GM18951 (cell line): ENCODE measurements around the gene PSMD12.
"Not testable (repeated sequence)": the region's sequence is repeated elsewhere in the genome, so short reads cannot be mapped to it uniquely, and the experiment has no call there.

Experiments used
- POLR2A ChIP-seq: IDR thresholded peaks from 4 replicates; pipeline ENCODE4 v1.6.1; 2011; ENCODE audit warnings: mild to moderate bottlenecking; ENCODE audit not compliant: insufficient read length, insufficient read depth; ENCODE audit errors: extremely low read depth
- in situ Hi-C: fragments of 300-500 bp; cut with MboI; formaldehyde crosslinking; loops from one replicate; pipeline ENCODE4 v1.12.0; 2022; ENCODE audit warnings: low sequenced_read_pairs, mixed read lengths, inconsistent platforms; ENCODE audit not compliant: unreplicated experiment

The PSMD12 gene

DNA sequence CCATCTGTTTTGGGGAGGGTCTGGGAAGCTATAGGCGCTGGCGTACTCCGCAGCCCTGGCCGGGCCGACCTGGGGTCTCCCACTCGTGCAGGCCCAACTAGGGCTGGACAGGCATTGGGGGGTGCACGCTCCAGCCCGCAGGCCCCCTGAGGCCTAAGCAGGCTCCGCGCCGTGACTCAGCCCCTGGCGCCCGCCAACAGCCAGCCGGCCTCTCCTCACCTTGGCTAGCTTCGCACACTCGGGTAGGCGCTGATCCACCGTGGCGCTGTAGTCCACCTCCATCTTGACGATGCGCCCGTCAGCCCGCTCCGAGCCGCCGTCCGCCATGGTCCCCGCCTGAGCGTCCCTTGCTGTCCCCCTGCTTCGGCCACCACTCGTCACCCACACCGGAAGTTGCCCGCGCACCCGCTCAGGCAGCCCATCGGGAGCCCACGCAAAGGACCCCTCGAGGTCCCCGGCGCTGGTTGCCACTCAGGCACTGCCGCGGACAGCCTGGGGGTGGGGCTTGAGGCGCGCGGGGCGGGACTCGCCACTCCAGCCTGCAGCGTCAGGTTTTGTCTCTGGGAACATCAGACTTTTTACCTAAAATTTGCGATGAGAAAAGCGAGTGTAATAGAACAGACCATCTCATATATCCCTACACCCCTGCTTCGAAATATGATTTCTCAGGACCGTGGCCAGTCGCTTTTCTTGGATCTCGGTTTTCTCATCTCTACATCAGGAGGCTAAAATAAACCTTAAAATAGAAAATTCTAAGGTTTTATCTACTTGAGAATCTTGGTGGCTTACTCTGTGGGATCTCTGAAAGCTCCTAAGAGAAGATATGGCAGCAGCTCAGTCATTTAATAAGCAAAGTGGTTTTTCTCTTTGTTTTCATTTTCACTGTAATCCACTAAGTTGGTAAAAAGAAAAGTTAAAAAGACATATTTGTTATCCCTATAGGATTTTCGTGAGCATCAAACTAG lies at the start of gene PSMD12:
Gene PSMD12, minus strand, starts transcription at position 385 of the 965 bp plus-strand sequence. Its CDS starts 58 bp downstream, at position 327.
- TF ChIP-seq POLR2A = peak; percentile 93
- in situ Hi-C loops = no loop called here

DNA sequence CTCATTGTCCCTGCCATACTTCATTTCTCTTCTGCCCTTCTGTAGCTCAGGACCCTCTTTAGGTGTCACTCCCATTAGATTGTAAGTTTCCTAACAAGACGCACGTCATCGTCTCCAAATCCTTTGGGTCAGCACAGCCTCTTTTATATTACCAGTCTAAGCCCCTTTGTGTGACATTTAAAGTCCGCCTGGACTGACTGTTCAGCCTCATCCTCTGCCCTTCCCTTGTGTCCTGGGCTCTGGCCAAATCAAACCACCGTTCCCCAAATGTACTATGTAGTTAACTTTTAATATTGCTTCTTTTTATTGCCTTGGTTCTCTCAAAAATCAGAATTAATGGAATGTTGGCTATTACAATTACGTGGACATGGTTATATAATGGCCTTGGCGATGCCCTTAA lies 48.9 kb upstream of the PSMD12 start:
- no peak for TF ChIP-seq POLR2A

DNA sequence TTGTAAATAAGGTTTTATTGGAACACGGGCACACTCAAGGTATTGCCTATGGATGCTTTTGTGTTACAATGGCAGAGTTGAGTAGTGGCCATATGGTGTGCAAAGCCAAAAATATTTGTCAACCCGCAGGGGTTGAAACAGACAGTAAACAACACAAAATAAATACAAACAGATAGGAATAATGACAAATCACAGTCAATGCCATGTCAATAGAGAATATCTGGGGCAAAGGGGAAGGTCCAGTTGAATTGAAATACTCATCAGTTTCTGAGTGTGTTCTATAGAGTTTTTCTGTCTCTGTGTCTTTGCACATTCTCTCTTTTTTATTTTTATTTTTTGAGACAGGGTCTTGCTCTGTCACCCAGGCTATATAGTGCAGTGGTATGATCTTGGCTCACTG lies 48.2 kb upstream of the PSMD12 start:
- in situ Hi-C loops = no loop called here
- no peak for TF ChIP-seq POLR2A

More for the DNA sequence above, 48.9 kb upstream of the PSMD12 start:
- in situ Hi-C loops = no loop called here

DNA sequence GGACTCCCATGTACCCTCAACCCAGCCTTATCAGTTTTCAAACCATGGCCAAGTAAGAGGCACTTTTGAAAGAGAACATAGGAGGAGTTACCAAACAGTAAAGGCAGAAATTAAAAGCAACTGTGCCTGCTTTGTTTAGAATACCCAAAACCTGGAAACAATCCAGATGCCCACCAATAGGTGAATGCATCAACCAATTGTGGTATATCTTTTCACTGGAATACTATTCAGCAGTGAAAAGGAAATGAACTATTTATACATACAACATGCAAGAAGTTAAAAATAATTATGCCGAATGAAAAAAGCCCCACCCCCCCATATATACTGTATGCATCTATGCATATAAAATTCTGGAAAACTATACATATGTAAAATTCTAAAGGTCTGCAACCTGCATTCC lies 47.8 kb upstream of the PSMD12 start:
- TF ChIP-seq POLR2A = no peak
- in situ Hi-C loops = no loop called here

DNA sequence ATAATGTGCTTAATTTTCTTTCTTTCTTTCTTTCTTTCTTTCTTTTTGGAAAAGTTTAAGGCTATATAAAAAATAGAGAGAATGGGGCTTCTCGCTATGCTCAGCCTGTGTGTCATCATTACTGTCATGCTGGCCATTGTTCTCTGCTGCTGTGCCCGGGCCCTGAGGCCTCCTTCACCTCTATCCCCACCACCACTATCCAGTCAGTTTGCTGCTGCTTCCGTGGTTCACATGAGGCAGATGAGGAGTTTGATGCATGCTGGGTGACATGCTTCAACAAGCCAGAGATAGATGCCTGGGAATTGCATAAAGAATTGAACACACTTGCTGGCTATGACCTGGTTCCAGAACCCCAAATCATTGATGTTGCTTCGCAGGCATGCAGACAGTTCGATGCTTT lies 47.0 kb upstream of the PSMD12 start:
- in situ Hi-C loops = no loop called here
- TF ChIP-seq POLR2A = no peak

DNA sequence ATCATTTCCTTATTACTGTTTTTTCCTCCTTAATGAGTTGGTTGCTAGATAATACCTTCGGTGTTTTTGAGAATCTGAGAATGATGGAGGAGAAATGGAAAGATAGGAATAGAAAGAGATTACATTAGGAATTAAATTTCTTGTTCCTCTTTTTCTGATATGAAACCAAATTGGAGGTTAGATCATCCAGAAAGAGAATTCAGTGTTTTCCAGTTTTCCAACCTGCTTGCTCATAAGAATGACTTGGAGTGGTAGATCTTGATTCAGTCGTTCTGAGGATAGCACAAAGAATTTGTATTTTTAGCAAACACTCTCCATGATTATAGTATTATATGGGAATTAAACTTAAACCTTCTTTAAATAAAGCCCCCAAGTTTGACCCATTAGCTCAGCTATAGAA lies 46.6 kb upstream of the PSMD12 start:
- TF ChIP-seq POLR2A = no peak
- in situ Hi-C loops = no loop called here

DNA sequence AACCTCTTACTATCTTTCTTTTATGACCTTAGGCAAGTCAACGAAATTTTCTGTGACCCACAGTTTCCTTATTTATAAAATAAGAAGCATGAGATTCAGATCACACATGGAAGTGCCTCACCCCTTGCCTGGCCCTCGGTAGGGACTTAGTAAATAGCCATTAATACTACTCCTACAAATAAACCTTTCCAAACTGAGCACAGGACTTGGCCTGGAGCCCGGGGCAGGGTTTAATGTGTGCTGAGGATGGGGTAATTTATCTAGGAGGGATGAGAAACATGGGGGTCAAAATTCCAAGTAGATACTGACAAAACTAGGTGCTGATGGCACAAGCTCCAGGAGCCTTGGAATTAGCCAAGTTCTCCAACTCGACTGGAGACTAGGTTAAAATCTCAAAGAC lies 45.7 kb upstream of the PSMD12 start:
- in situ Hi-C loops = no loop called here
- TF ChIP-seq POLR2A = no peak

DNA sequence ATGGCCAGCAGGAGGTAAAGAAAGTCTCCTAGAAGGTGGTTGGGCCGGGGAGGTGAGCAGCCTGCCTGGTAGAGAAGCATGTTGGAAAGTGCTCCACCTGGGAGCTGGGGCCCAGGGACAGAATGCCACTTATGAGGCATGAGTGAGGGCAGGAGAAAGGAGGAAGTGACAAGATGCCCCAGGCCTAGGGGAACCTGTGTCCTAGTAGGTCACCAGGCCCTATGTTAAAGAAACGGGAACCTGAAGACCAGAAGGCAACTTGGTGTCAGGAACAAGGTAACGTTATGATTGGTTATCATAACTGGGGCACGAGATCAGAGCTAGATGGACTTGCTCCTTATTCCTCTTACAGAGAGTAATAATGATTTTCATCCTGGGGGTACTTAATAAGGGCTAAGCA lies 45.0 kb upstream of the PSMD12 start:
- in situ Hi-C loops = no loop called here
- TF ChIP-seq POLR2A = no peak

DNA sequence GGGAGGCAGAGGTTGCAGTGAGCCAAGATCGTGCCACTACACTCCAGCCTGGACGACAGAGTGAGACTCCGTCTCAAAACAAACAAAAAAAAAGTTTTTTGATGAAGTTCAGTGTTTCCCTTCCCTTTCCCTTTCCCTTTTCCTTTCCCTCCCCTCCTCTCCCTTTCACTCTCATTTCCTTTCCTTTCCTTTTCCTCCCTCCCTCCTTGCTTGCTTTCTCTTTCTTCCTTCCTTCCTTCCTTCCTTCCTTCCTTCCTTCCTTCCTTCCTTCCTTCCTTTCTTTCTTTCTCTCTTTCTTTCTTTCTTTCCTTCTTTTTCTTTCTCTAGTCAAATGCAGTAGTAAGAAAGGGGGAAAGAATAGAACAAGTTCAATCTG lies 42.1 kb upstream of the PSMD12 start:
- in situ Hi-C loops = not testable (repeated sequence)

DNA sequence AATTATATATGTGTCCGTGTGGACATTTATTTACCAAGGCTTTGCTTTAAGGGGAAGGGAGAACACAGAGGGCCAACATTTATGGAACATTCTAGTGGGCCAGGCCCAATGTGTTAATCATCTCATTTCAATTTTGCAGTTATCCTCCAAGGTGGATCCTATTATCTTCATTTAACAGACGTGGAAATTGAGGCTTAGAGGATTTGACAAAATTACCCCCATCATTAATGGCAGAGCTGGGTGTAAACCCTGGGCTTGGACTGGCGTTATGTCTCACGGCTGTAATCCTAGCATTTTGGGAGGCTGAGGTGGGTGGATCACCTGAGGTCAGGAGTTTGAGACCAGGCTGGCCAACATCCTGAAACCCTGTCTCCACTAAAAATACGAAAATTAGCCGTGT lies 37.1 kb upstream of the PSMD12 start:
- in situ Hi-C loops = no loop called here
- no peak for TF ChIP-seq POLR2A

DNA sequence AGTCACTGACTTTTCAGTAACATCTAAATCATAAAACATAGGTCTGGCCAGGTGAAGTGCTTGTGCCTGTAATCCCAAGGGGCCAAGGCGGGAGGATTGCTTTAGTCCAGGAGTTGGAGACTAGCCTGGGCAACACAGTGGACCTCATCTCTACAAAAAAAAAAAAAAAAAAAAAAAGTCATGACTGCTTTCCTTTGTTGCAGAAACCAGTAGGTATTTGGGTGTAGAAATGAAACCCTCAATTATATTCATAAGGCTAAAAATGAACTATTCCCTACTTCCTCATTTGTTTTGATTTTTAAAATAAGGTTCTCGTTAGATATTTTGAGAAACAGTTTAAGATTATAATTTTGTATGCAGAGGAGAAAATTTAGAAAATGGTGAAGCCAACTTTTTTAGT lies 36.7 kb upstream of the PSMD12 start:
- in situ Hi-C loops = no loop called here
- no peak for TF ChIP-seq POLR2A

DNA sequence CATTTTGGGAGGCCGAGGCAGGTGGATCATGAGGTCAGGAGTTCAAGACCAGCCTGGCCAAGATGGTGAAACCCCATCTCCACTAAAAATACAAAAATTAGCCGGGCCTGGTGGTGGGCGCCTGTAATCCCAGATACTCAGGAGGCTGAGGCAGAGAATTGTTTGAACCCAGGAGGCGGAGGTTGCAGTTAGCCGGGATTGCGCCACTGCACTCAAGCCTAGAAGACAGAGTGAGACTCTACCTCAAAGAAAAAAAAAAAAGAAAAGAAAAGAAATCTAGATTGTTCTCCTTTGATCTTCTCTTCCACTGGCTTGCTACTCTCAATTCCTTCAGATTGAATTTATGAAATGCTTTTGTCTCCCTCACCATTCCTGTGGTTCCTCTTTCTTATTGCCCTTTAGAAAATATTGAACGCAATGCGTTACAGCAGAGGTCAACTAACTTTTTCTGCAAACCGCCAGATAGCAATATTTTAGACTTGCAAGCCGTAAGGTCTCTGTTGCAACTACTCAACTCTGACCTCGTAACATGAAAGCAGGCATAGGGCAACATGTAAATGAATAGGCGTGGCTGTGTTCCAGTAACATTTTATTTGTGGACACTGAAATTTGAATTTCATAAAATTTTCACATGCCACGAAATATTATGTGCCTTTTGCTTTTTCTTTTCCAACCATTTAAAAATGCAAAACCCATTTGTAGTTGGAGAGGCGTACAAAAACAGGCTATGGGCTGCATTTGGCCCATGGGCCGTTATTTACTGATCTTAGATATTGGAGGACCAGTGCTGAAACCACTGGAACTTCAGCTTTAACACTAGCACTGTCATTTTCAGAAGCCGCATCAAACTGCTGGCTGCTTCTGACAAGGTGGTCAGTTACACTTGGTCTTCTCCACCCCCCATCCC lies 35.5 kb upstream of the PSMD12 start:
- in situ Hi-C loops = no loop called here
- no peak for TF ChIP-seq POLR2A

DNA sequence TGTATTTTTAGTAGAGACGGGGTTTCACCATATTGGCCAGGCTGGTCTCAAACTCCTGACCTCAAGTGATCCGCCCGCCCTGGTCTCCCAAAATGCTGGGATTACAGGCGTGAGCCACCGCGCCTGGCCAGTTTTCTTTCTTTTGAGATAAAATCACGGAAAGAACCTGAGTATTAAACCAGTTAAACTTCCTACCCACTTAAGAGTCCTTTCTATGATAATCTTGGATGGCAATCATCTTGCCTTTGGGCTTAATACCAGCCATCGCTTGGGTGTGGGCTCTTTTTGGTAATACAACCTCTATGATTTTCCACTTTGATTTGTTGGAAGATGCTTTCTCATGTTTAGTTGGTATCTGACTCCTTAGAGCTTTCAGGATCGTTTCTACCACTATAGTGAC lies 34.7 kb upstream of the PSMD12 start:
- TF ChIP-seq POLR2A = no peak
- in situ Hi-C loops = no loop called here
